NOMO-1 treated with dmso at 0.1 percent for 144 hours (cell line): ENCODE measurements around the gene DAPK2.

ENCODE experiments used
- DNase-seq: peaks from one replicate; lab custom pipeline; 2025; ENCODE audit not compliant: unreplicated experiment; lab: John Stamatoyannopoulos, UW

Gene DAPK2

GRCh38 chr15:63945007-63945788 is 101.1 kb downstream of the DAPK2 start:
- peak; percentile 53 for DNase-seq

- no peak for DNase-seq
Measured at GRCh38 chr15:63944681-63944955, 101.7 kb downstream of the DAPK2 start.

- no peak for DNase-seq
Measured at GRCh38 chr15:63943829-63944680, 102.2 kb downstream of the DAPK2 start.

GRCh38 chr15:63942486-63943365 is 103.6 kb downstream of the DAPK2 start:
- no peak for DNase-seq

- DNase-seq = no peak
Measured at GRCh38 chr15:63941698-63942465, 104.4 kb downstream of the DAPK2 start.

GRCh38 chr15:63940966-63941620 is 105.2 kb downstream of the DAPK2 start:
- DNase-seq = no peak

GRCh38 chr15:63939531-63940130 is 106.7 kb downstream of the DAPK2 start:
- no peak for DNase-seq

- DNase-seq = no peak
Measured at GRCh38 chr15:63938486-63939061, 107.7 kb downstream of the DAPK2 start.

GRCh38 chr15:63933522-63933921 is 112.8 kb downstream of the DAPK2 start:
- no peak for DNase-seq

- no peak for DNase-seq
Measured at GRCh38 chr15:63931556-63931955, 114.7 kb downstream of the DAPK2 start.

GRCh38 chr15:63930034-63930433 is 116.3 kb downstream of the DAPK2 start:
- no peak for DNase-seq

GRCh38 chr15:63928185-63928842 is 118.0 kb downstream of the DAPK2 start:
- no peak for DNase-seq

GRCh38 chr15:63923993-63924950 is 122.0 kb downstream of the DAPK2 start:
- DNase-seq = no peak

- no peak for DNase-seq
Measured at GRCh38 chr15:63922916-63923315, 123.4 kb downstream of the DAPK2 start.

GRCh38 chr15:63922261-63922904 is 123.9 kb downstream of the DAPK2 start:
- no peak for DNase-seq

- no peak for DNase-seq
Measured at GRCh38 chr15:63920504-63921175, 125.6 kb downstream of the DAPK2 start.

- DNase-seq = no peak
Measured at GRCh38 chr15:63918901-63919348, 127.4 kb downstream of the DAPK2 start.
